ENCODE measurements around the gene CXCL13.

The CXCL13 gene

GRCh38 chr4:77601614-77602187, 3.9 kb upstream of the CXCL13 start:
- TF ChIP-seq, protein P1, sequence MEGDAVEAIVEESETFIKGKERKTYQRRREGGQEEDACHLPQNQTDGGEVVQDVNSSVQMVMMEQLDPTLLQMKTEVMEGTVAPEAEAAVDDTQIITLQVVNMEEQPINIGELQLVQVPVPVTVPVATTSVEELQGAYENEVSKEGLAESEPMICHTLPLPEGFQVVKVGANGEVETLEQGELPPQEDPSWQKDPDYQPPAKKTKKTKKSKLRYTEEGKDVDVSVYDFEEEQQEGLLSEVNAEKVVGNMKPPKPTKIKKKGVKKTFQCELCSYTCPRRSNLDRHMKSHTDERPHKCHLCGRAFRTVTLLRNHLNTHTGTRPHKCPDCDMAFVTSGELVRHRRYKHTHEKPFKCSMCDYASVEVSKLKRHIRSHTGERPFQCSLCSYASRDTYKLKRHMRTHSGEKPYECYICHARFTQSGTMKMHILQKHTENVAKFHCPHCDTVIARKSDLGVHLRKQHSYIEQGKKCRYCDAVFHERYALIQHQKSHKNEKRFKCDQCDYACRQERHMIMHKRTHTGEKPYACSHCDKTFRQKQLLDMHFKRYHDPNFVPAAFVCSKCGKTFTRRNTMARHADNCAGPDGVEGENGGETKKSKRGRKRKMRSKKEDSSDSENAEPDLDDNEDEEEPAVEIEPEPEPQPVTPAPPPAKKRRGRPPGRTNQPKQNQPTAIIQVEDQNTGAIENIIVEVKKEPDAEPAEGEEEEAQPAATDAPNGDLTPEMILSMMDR (IDR thresholded peaks at IDR 0.05; ENCODE audit: low read depth, low read length, missing control alignments), result no peak
- no peak for DNase-seq (ENCODE audit: low read depth)

DNA sequence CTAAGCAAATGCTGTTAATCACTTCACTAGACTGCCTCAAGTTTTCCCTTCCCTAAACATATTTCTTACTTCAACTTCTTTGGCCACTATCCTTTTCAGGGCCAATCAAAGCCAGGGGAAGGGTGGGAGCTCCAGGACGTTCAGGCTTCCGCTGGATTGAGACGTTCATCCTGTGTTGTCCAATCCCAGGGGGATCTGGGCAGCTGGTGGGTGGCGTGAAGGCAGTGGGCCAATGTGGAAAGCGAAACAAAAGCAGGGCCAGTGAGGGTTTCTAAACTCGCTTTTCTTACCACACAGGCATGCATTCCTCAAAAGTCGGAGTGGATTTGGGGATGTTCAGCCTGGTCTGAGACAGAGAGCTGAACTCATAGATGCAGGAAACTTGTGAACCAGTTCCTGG, 7.6 kb downstream of the CXCL13 start:
- DNase-seq (ENCODE audit: low read depth), result no peak

More at GRCh38 chr4:77601614-77602187, 3.9 kb upstream of the CXCL13 start:
- H3K4me3 ChIP-seq (ENCODE audit: low read depth, low read length), result no peak overlapping the region

GRCh38 chr4:77615153-77615552, 9.5 kb downstream of the CXCL13 start:
- TF ChIP-seq, protein P1 (IDR thresholded peaks at IDR 0.05; ENCODE audit: low read depth, low read length, missing control alignments), result no peak
- no peak for DNase-seq (ENCODE audit: low read depth)
- H3K4me3 ChIP-seq (ENCODE audit: low read depth, low read length), result no peak overlapping the region

More for the DNA sequence above, 7.6 kb downstream of the CXCL13 start:
- TF ChIP-seq, protein P1 (IDR thresholded peaks at IDR 0.05; ENCODE audit: low read depth, low read length, missing control alignments), result no peak
- H3K4me3 ChIP-seq (ENCODE audit: low read depth, low read length), result no peak overlapping the region

- H3K4me3 ChIP-seq (ENCODE audit: low read depth, low read length), result no peak overlapping the region
- no peak for DNase-seq (ENCODE audit: low read depth)
- TF ChIP-seq, protein P1 (IDR thresholded peaks at IDR 0.05; ENCODE audit: low read depth, low read length, missing control alignments), result no peak
Observed at GRCh38 chr4:77617203-77617602, 11.6 kb downstream of the CXCL13 start.

GRCh38 chr4:77618383-77619241, 13.0 kb downstream of the CXCL13 start:
- DNase-seq (ENCODE audit: low read depth), result peak; percentile 25
- no peak overlapping the region for H3K4me3 ChIP-seq (ENCODE audit: low read depth, low read length)
- TF ChIP-seq, protein P1 (IDR thresholded peaks at IDR 0.05; ENCODE audit: low read depth, low read length, missing control alignments), result peak; percentile 86

- TF ChIP-seq, protein P1 (IDR thresholded peaks at IDR 0.05; ENCODE audit: low read depth, low read length, missing control alignments), result no peak
- DNase-seq (ENCODE audit: low read depth), result no peak
Observed at GRCh38 chr4:77619408-77619807, 13.8 kb downstream of the CXCL13 start.

More at GRCh38 chr4:77619408-77619807, 13.8 kb downstream of the CXCL13 start:
- H3K4me3 ChIP-seq (ENCODE audit: low read depth, low read length), result no peak overlapping the region

Data from GM12864 (cell line).